H1 (cell line): ENCODE measurements around the gene HSD17B8.

ENCODE experiments used
- ASH2L ChIP-seq: fragments of 200-600, 300-600 bp; sonication (generic); IDR thresholded peaks from one replicate; pipeline ENCODE4 v1.7.1; 2017; ENCODE audit warnings: low read length
- EP300 ChIP-seq, 2 experiments: IDR thresholded peaks; 1 replicate in 1 of 2; 2 replicates in 1 of 2; pipeline ENCODE4 v1.6.1; 2011 to 2012; ENCODE audit warnings: low read depth in 2 of 2, low read length in 2 of 2, mild to moderate bottlenecking in 2 of 2, borderline replicate concordance in 1 of 2, inconsistent platforms in 1 of 2, moderate library complexity in 1 of 2
- EZH2 ChIP-seq: fragments of 200-600 bp; sonication (generic); IDR thresholded peaks from 2 replicates; pipeline ENCODE4 v1.7.1; 2012; ENCODE audit warnings: low read depth, mild to moderate bottlenecking, moderate library complexity, low read length, inconsistent platforms; ENCODE audit not compliant: severe bottlenecking
- MAFK ChIP-seq: IDR thresholded peaks from 2 replicates; pipeline ENCODE4 v1.6.1; 2012; ENCODE audit warnings: low read depth, mild to moderate bottlenecking, improper control_type of control experiment, low read length
- TEAD4 ChIP-seq: IDR thresholded peaks from 2 replicates; pipeline ENCODE4 v1.6.1; 2012; ENCODE audit warnings: low read depth, low read length, inconsistent platforms, mixed read lengths
- YY1 ChIP-seq: IDR thresholded peaks from 2 replicates; pipeline ENCODE4 v1.6.1; 2011; ENCODE audit warnings: low read depth, mild to moderate bottlenecking, low read length

- no peak for TF ChIP-seq EZH2
- no peak for TF ChIP-seq EP300 (IDR thresholded peaks at IDR 0.05; ENCODE audit: borderline replicate concordance in 1 of 2, low read depth in 2 of 2, low read length in 2 of 2)
- no peak for TF ChIP-seq TEAD4
- no peak for TF ChIP-seq MAFK
- no peak for TF ChIP-seq ASH2L
- TF ChIP-seq YY1, result no peak
Measured at GRCh38 chr6:33236328-33236727, 31.9 kb downstream of the HSD17B8 start.
